ENCODE measurements around the gene SLC38A1.

DNA sequence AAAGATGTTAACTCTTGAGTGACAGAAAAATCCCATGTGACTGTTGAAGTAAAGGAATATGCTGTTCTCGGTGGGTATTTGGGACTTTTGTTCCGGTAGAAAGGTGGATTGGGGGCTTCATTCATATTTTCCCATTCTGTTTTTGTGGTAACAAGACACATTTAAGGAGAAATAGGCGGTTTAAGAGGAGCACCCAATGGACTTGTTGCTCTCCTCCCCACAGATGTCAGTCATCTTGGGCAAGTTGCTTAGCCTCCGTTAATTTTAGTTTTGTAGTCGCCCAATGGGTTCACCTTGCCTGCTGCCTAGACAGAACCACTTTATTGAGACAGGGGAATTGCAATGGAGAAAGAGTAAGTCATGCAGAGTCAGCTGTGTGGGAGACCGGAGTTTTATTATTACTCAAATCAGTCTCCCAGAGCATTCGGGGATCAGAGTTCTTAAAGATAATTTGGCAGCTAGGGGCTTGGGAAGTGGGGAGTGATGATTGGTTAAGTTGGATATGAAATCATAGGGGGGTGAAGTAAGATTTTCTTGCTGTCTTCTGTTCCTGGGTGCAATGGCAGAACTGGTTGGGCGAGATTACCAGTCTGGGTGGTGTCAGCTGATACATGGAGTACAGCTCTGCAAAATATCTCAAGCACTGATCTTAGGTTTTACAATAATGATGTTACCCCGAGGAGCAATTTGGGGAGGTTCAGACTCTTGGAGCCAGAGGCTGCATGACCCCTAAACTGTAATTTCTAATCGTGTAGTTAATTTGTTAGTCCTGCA is 50.3 kb downstream of the SLC38A1 start:
- TF ChIP-seq, protein P1, sequence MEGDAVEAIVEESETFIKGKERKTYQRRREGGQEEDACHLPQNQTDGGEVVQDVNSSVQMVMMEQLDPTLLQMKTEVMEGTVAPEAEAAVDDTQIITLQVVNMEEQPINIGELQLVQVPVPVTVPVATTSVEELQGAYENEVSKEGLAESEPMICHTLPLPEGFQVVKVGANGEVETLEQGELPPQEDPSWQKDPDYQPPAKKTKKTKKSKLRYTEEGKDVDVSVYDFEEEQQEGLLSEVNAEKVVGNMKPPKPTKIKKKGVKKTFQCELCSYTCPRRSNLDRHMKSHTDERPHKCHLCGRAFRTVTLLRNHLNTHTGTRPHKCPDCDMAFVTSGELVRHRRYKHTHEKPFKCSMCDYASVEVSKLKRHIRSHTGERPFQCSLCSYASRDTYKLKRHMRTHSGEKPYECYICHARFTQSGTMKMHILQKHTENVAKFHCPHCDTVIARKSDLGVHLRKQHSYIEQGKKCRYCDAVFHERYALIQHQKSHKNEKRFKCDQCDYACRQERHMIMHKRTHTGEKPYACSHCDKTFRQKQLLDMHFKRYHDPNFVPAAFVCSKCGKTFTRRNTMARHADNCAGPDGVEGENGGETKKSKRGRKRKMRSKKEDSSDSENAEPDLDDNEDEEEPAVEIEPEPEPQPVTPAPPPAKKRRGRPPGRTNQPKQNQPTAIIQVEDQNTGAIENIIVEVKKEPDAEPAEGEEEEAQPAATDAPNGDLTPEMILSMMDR (IDR thresholded peaks at IDR 0.05) = no peak
- TF ChIP-seq POLR2A (IDR thresholded peaks at IDR 0.05) = no peak

Data from vagina (tissue), 2 donors.